Measurements from ENCODE around the gene TSSC4.

Gene TSSC4

GRCh38 chr11:2358754-2359442, 41.7 kb upstream of the TSSC4 start:
- H3K36me3 ChIP-seq (ENCODE audit: low read depth) = no peaks in the 10 kb centered on the region
- DNase-seq (ENCODE audit: low spot score) (no peak), ATAC-seq (ENCODE audit: low read depth) (no peak)
- peaks cover 3% of the 10 kb centered on the region for H3K4me1 ChIP-seq (ENCODE audit: insufficient read depth, poor library complexity, severe bottlenecking)
- no peak for TF ChIP-seq CTCF (IDR thresholded peaks at IDR 0.05; ENCODE audit: poor library complexity, severe bottlenecking)
- H3K4me3 ChIP-seq (ENCODE audit: severe bottlenecking) = no peak overlapping the region
- H3K27me3 ChIP-seq (ENCODE audit: insufficient read depth, poor library complexity, severe bottlenecking) = no peaks in the 10 kb centered on the region
- no peaks in the 10 kb centered on the region for H3K9me3 ChIP-seq (ENCODE audit: severe bottlenecking)
- no peak overlapping the region for H3K27ac ChIP-seq (ENCODE audit: poor library complexity, severe bottlenecking)

- Histone ChIP-seq H3K9me3 (ENCODE audit: severe bottlenecking) (no peaks in the 10 kb centered on the region), H3K4me3 (ENCODE audit: severe bottlenecking) (no peak overlapping the region), H3K36me3 (ENCODE audit: low read depth) (no peaks in the 10 kb centered on the region), H3K27ac (ENCODE audit: poor library complexity, severe bottlenecking) (no peak overlapping the region), H3K27me3 (ENCODE audit: insufficient read depth, poor library complexity, severe bottlenecking) (no peaks in the 10 kb centered on the region), H3K4me1 (ENCODE audit: insufficient read depth, poor library complexity, severe bottlenecking) (peaks cover 3% of the 10 kb centered on the region)
- no peak for ATAC-seq (ENCODE audit: low read depth)
- DNase-seq (ENCODE audit: low spot score) = no peak
- no peak for TF ChIP-seq CTCF (IDR thresholded peaks at IDR 0.05; ENCODE audit: poor library complexity, severe bottlenecking)
Measured at GRCh38 chr11:2359557-2359956, 41.0 kb upstream of the TSSC4 start.

- no peak for ATAC-seq (ENCODE audit: low read depth)
- no peak for DNase-seq (ENCODE audit: low spot score)
- H3K9me3 ChIP-seq (ENCODE audit: severe bottlenecking) = no peaks in the 10 kb centered on the region
- TF ChIP-seq CTCF (IDR thresholded peaks at IDR 0.05; ENCODE audit: poor library complexity, severe bottlenecking) = no peak
- no peaks in the 10 kb centered on the region for H3K36me3 ChIP-seq (ENCODE audit: low read depth)
- H3K4me3 ChIP-seq (ENCODE audit: severe bottlenecking) = no peak overlapping the region
- H3K27ac ChIP-seq (ENCODE audit: poor library complexity, severe bottlenecking) = no peak overlapping the region
- no peaks in the 10 kb centered on the region for H3K4me1 ChIP-seq (ENCODE audit: insufficient read depth, poor library complexity, severe bottlenecking)
- no peaks in the 10 kb centered on the region for H3K27me3 ChIP-seq (ENCODE audit: insufficient read depth, poor library complexity, severe bottlenecking)
Measured at GRCh38 chr11:2360081-2360642, 40.4 kb upstream of the TSSC4 start.

GRCh38 chr11:2361565-2361964, 39.0 kb upstream of the TSSC4 start:
- no peaks in the 10 kb centered on the region for H3K36me3 ChIP-seq (ENCODE audit: low read depth)
- ATAC-seq (ENCODE audit: low read depth) (no peak), DNase-seq (ENCODE audit: low spot score) (no peak)
- TF ChIP-seq CTCF (IDR thresholded peaks at IDR 0.05; ENCODE audit: poor library complexity, severe bottlenecking) = no peak
- no peaks in the 10 kb centered on the region for H3K4me1 ChIP-seq (ENCODE audit: insufficient read depth, poor library complexity, severe bottlenecking)
- no peaks in the 10 kb centered on the region for H3K9me3 ChIP-seq (ENCODE audit: severe bottlenecking)
- no peak overlapping the region for H3K4me3 ChIP-seq (ENCODE audit: severe bottlenecking)
- no peaks in the 10 kb centered on the region for H3K27me3 ChIP-seq (ENCODE audit: insufficient read depth, poor library complexity, severe bottlenecking)
- no peak overlapping the region for H3K27ac ChIP-seq (ENCODE audit: poor library complexity, severe bottlenecking)

GRCh38 chr11:2362414-2362813, 38.1 kb upstream of the TSSC4 start:
- Histone ChIP-seq H3K27me3 (ENCODE audit: insufficient read depth, poor library complexity, severe bottlenecking) (no peaks in the 10 kb centered on the region), H3K4me3 (ENCODE audit: severe bottlenecking) (no peak overlapping the region), H3K9me3 (ENCODE audit: severe bottlenecking) (no peaks in the 10 kb centered on the region), H3K27ac (ENCODE audit: poor library complexity, severe bottlenecking) (no peak overlapping the region), H3K4me1 (ENCODE audit: insufficient read depth, poor library complexity, severe bottlenecking) (no peaks in the 10 kb centered on the region), H3K36me3 (ENCODE audit: low read depth) (no peaks in the 10 kb centered on the region)
- TF ChIP-seq CTCF (IDR thresholded peaks at IDR 0.05; ENCODE audit: poor library complexity, severe bottlenecking) = no peak
- DNase-seq (ENCODE audit: low spot score) = peak; percentile 6
- ATAC-seq (ENCODE audit: low read depth) = no peak

Data from RWPE2 (cell line).